Frontal cortex (tissue), 4 donors: Measurements from ENCODE around the gene SAV1. TPM values are rescaled to one million over a fixed set of nuclear protein-coding genes. Genes with fewer than 3 reads are reported as not detected.
"Not testable (repeated sequence)": the region's sequence is repeated elsewhere in the genome, so short reads cannot be mapped to it uniquely, and the experiment has no call there.

ENCODE experiments used
- DNase-seq, 2 donors: peaks; one replicate each; pipeline ENCODE4 v3.0.0; 2012; ENCODE audit warnings: low spot score in 2 of 2
- FAIRE-seq: peaks from 2 replicates; lab custom pipeline; 2012; peaks lifted over from hg19 to GRCh38; lab: Jason Lieb, UNC
- total RNA-seq: library from RNA; depleted of rRNA; stranded (reverse); fragments of >200 nt; gene quantifications from one replicate; pipeline ENCODE4 v1.2.3, GENCODE V29; 2014
- donor health status: control.
- donor health status: control.
- donor health status: control.

Gene SAV1
- 19.6 TPM for total RNA-seq

- DNase-seq (peak; percentile 63 to 80), FAIRE-seq (no peak)
Observed at GRCh38 chr14:50667996-50668825, at the start of gene SAV1. TSS of gene SAV1 (minus strand) at chr14:50668306. CDS start at chr14:50667967, 339 bp downstream.

GRCh38 chr14:50717811-50718210 is 49.7 kb upstream of the SAV1 start:
- no peak for FAIRE-seq

GRCh38 chr14:50714450-50715073 is 46.5 kb upstream of the SAV1 start:
- FAIRE-seq, result peak; percentile 33
- DNase-seq, result peak; percentile 34 to 36

More at GRCh38 chr14:50717811-50718210, 49.7 kb upstream of the SAV1 start:
- no peak for DNase-seq

GRCh38 chr14:50711043-50711442 is 42.9 kb upstream of the SAV1 start:
- no peak for FAIRE-seq

GRCh38 chr14:50705026-50705593 is 37.0 kb upstream of the SAV1 start:
- DNase-seq (no peak), FAIRE-seq (no peak)

More at GRCh38 chr14:50711043-50711442, 42.9 kb upstream of the SAV1 start:
- no peak for DNase-seq

GRCh38 chr14:50704454-50705010 is 36.4 kb upstream of the SAV1 start:
- DNase-seq (no peak), FAIRE-seq (no peak)

GRCh38 chr14:50697659-50698290 is 29.7 kb upstream of the SAV1 start:
- DNase-seq (no peak), FAIRE-seq (no peak)

GRCh38 chr14:50694260-50694659 is 26.2 kb upstream of the SAV1 start:
- not testable (repeated sequence) for FAIRE-seq, DNase-seq

- FAIRE-seq, result no peak
- no peak for DNase-seq
Observed at GRCh38 chr14:50688875-50689274, 20.8 kb upstream of the SAV1 start.

- FAIRE-seq (no peak), DNase-seq (no peak)
Observed at GRCh38 chr14:50679674-50680073, 11.6 kb upstream of the SAV1 start.

- no peak for FAIRE-seq
- no peak for DNase-seq
Observed at GRCh38 chr14:50678163-50678562, 10.1 kb upstream of the SAV1 start.

GRCh38 chr14:50677527-50678063 is 9.5 kb upstream of the SAV1 start:
- DNase-seq (no peak), FAIRE-seq (no peak)

- FAIRE-seq, result no peak
Observed at GRCh38 chr14:50676814-50677516, 8.9 kb upstream of the SAV1 start.

GRCh38 chr14:50675597-50675996 is 7.5 kb upstream of the SAV1 start:
- no peak for DNase-seq
- no peak for FAIRE-seq

More at GRCh38 chr14:50676814-50677516, 8.9 kb upstream of the SAV1 start:
- no peak for DNase-seq

GRCh38 chr14:50670866-50671256 is 2.8 kb upstream of the SAV1 start:
- DNase-seq (no peak), FAIRE-seq (no peak)

- no peak for DNase-seq
- no peak for FAIRE-seq
Observed at GRCh38 chr14:50670196-50670865, 2.2 kb upstream of the SAV1 start.

- DNase-seq (no peak), FAIRE-seq (no peak)
Observed at GRCh38 chr14:50669441-50669986, 1.4 kb upstream of the SAV1 start.

GRCh38 chr14:50668826-50669143 is 679 bp upstream of the SAV1 start:
- DNase-seq (no peak), FAIRE-seq (no peak)

GRCh38 chr14:50667684-50667995 is 466 bp downstream of the SAV1 start:
- FAIRE-seq (no peak), DNase-seq (no peak)
